HG03571 (cell line): ENCODE results near the gene UNC5B.

Experiments used
- ATAC-seq: cut with Tn5 transposase; IDR thresholded peaks from one replicate; pipeline ENCODE4 v1.9.1; 2021; ENCODE audit not compliant: unreplicated experiment

UNC5B gene

GRCh38 chr10:71338728-71339495 is 126.5 kb downstream of the UNC5B start:
- ATAC-seq = no peak

DNA sequence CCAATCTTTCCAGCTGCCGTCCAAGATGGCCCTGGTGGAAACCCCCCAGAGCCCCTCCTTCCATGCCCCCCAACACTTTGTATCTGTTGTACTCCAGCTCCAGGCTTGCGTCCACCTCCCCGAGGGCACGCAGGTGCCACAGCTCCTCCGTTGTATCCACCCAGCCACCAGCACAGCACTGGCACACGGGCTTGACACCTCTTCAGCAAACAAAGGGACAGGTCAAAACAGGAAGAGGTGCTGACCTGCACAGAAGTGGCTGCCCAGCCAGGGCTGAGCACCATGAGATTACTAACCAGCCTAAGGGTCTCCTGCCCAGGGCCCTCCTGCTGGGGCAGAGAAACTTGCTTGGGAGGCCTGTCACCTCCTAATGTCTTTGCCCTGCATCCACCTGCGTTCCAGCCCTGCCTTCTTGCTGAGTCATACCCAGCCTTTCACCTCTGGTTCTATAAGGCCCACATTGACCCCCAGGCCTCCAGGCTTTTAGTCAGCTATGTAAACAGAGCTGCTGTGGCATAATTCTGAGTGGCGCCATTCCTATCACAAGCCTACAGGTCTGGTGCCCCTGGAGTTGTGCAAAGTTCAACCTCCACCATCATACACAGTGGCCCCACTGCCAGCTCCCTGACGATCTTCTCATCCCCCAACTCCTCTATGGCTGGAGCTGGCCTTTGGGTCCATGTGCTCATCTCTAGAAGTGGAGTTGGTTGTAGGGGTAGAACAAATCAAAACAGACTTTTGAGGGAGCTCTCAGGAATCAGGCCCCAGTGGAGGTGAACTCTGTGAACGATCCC is 127.6 kb downstream of the UNC5B start:
- ATAC-seq = no peak

- no peak for ATAC-seq
These were observed 130.4 kb downstream of the UNC5B start for GRCh38 chr10:71342573-71343391.

DNA sequence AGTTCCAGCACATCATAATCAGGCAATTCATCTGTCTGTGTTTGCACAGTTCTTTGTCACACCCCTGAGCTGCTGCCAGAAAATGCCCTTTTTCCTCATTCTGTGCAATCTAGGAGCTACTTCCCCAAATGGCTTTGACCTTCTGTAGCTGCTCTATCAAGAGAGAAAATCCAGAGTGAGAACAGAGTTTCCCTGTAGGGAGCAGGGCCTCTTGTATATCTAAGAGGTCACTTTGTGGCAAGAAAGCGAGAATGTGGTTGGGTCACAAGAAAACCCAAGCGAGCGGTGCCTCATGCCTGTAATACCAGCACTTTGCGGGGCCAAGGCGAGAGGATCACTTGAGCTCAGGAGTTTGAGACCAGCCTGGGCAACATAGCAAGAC is 131.0 kb downstream of the UNC5B start:
- ATAC-seq = no peak

DNA sequence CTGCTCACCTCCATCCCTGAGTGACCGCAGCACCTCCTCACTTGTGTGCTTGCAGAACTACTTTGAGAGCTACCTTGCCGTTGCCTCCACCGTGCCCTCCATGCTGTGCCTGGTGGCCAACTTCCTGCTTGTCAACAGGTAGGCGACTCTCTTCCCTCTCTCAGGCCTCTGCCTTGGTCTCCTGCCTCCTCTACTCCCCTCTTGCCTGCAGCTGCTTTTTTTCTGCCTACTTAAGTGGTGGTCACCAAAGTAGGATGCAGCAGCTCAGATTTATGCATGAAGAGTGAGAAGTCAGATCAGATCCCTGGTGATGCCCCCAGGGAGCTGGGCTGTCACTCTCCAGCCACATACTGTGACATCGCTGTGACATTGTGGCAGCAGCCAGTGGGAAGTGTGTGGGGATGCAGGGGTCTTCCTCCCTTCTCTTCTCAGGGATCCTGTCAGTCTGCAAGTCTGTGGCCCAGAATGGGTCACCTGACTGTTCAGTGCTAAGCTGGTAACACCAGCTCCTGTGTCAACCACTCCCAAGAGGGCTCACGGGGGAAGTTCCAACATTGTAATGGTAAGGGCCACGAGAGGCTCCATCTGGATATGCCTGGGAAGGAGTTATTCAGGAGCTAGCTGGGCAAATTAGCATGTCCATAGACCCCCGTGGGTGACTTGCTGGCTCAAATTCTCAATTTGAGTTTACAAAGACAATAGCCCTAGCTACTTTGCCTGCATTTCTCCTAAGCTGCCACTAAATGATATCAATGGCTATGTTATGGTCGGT is 132.0 kb downstream of the UNC5B start:
- no peak for ATAC-seq

- no peak for ATAC-seq
These were observed 132.7 kb downstream of the UNC5B start for GRCh38 chr10:71344993-71345480.

DNA sequence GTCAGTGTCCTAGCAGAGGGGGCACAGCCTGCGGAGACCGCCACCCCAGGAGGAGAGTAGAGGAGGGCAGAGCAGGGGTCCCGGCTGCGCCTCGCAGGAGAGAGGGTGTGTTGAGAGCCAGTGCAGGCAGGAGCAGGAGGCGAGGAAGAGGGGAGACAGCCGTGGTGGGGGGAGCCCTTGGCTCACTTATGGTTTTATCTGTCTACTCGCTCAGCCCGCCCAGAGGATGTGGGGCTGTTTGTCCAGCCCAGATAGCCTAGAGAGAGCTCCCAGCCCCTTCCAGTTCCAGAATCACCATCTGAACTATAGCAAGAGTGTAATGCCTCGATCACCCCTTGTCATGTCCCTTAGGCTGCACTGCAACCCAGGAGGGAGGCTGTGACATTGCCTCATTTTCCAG is 133.3 kb downstream of the UNC5B start:
- ATAC-seq = no peak

GRCh38 chr10:71346731-71347130 is 134.4 kb downstream of the UNC5B start:
- ATAC-seq = no peak

DNA sequence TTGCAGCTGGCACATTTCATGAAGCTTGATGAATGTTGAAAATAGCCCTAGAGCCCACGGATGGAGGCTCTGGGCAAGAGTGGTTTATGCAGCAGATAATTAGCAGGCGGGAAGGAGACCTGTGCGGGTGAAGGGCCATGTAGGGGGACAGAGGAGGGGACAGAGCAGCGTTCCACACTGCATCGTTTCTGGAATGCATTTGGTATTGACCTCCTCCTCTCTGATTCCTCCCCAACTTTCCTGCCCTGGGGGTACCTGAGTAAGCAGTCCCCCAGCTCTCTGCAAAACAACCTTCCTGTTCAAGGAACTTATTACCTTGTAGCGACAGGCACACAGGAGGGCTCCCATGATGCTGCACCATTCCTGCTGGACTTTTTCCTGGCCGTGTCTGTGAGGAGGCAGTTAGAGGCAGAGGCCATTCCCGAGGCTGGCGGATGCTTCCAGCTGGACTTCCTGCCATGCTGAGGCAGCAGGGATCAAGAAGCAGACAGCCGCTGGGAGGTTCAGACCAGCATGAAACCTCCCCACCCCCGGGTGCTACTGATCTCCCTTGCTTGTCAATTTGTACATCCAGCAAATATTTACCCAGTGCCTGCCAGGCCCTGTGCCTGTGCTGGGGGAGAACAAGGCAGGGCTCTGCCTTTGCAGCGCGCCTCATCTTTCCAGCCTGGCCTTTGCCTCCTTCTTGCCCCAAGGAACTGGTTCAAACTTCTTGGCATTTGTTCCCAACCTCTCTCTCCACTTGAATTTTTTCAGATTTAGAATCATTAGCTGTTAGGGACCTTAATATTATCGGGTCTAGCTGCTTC is 135.4 kb downstream of the UNC5B start:
- no peak for ATAC-seq

DNA sequence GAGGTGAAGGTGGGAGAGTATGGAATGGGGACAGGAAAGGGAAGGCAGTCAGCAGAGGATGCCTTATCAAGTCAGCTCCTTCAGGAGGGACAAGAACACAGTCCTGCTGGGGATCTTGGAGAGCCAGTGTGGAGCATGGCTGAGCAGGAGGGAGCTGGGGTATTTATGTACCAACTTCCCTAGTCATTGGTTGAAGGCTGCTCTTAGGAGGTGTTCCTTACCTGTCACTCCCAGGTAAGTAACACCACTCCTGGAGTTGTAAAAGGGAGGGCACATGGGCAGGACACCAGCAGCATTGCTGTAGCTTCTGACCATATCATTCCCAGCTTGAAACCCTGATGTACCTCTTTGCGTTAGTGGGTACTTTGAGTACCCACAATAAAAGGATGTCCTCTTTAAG is 136.5 kb downstream of the UNC5B start:
- ATAC-seq = no peak

GRCh38 chr10:71349406-71349805 is 137.0 kb downstream of the UNC5B start:
- no peak for ATAC-seq

GRCh38 chr10:71351087-71351486 is 138.7 kb downstream of the UNC5B start:
- no peak for ATAC-seq

DNA sequence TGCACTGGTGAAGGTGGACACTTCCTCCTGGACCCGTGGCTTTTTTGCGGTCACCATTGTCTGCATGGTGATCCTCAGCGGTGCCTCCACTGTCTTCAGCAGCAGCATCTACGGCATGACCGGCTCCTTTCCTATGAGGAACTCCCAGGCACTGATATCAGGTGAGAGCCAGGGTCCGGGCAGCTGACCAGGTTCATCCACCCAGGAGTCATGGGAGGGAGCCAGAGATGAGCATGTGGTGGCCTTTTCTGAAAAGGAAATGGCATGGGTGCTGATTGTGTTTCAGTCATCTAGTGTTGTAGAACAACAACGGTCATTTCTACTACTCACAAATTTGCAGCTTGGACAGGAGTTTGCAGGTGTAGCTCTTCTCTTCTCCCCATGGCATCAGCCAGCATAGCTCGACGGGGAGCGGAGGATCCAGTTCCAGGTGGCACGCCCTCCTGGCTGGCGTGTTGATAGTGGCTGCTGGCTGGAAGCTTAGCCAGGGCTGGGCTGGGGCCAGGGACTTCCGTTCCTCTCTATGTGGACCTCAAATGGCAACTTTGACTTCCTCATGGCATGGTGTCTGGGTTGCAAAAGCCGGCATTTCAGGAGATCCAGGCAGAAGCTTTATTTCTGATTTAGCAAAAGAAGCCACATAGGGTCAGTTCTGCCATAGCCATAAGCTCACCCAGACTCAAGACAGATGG is 139.4 kb downstream of the UNC5B start:
- ATAC-seq = no peak
